PFSK-1 (cell line): Measurements from ENCODE around the gene HBZ.

ENCODE experiments used
- POLR2AphosphoS5 ChIP-seq: IDR thresholded peaks from 2 replicates; pipeline ENCODE4 v1.6.1; 2012; ENCODE audit warnings: low read depth, mild to moderate bottlenecking, control low read depth, low read length, moderate library complexity
- SIN3A ChIP-seq: IDR thresholded peaks from 2 replicates; pipeline ENCODE4 v1.6.1; 2012; ENCODE audit warnings: mild to moderate bottlenecking, low read length, moderate library complexity, borderline replicate concordance; ENCODE audit not compliant: insufficient read depth
- TAF1 ChIP-seq: IDR thresholded peaks from 2 replicates; pipeline ENCODE4 v1.6.1; 2012; ENCODE audit warnings: low read length, control low read depth, borderline replicate concordance; ENCODE audit not compliant: insufficient read depth

DNA sequence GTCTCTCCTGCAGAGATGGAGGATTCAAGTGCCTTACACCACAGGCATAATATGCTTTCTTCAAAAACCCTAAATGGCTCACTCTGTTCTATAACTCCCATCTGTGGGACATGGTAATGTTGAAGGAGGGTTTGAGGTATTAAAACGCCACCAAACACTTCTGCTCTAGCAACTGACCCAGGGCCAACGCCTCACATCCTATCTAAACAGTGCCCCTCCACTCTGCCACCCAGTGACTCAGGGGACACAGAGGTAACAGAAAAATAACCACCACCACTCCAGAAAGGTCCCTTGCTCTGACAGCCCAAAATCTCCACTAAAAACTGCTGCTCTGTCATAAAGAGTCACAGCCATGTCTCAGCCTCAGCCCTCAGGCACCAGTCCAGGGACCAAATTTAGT is 31.7 kb upstream of the HBZ start:
- TF ChIP-seq TAF1 (no peak), SIN3A (no peak), POLR2AphosphoS5 (no peak)
